Skeletal muscle satellite cell (primary cell): ENCODE data around the gene FABP2. TPM values are rescaled to one million over a fixed set of nuclear protein-coding genes. Genes with fewer than 3 reads are reported as not detected.
"Not testable (repeated sequence)": the region's sequence is repeated elsewhere in the genome, so short reads cannot be mapped to it uniquely, and the experiment has no call there.

Source experiments
- H3K27me3 ChIP-seq: 2 replicates; pipeline ENCODE4 v1.7.0; 2013; ENCODE audit warnings: low read length; ENCODE audit not compliant: control insufficient read depth, insufficient read depth
- H3K36me3 ChIP-seq: 2 replicates; pipeline ENCODE4 v1.7.0; 2013; ENCODE audit warnings: mild to moderate bottlenecking, control low read depth, low read length; ENCODE audit not compliant: insufficient read depth
- H3K4me1 ChIP-seq: 2 replicates; pipeline ENCODE4 v1.7.0; 2013; ENCODE audit warnings: low read length; ENCODE audit not compliant: control insufficient read depth, insufficient read depth
- H3K4me2 ChIP-seq: 2 replicates; pipeline ENCODE4 v1.7.0; 2013; ENCODE audit warnings: mild to moderate bottlenecking, low read length
- H3K4me3 ChIP-seq: 2 replicates; pipeline ENCODE4 v1.7.0; 2013; ENCODE audit warnings: low read length
- H3K9ac ChIP-seq: 2 replicates; pipeline ENCODE4 v1.7.0; 2013; ENCODE audit warnings: mild to moderate bottlenecking, low read depth, low read length, moderate library complexity
- H3K9me3 ChIP-seq: replicated peaks from 2 replicates; pipeline ENCODE4 v1.7.0; 2013; ENCODE audit warnings: mild to moderate bottlenecking, control low read depth, low read length
- total RNA-seq: library from RNA; depleted of rRNA; stranded (reverse); fragments of >200 nt; gene quantifications from 2 replicates; pipeline ENCODE4 v1.2.3, GENCODE V29; 2012; rRNA removed

Gene FABP2
- total RNA-seq: not detected in 2 replicates

DNA sequence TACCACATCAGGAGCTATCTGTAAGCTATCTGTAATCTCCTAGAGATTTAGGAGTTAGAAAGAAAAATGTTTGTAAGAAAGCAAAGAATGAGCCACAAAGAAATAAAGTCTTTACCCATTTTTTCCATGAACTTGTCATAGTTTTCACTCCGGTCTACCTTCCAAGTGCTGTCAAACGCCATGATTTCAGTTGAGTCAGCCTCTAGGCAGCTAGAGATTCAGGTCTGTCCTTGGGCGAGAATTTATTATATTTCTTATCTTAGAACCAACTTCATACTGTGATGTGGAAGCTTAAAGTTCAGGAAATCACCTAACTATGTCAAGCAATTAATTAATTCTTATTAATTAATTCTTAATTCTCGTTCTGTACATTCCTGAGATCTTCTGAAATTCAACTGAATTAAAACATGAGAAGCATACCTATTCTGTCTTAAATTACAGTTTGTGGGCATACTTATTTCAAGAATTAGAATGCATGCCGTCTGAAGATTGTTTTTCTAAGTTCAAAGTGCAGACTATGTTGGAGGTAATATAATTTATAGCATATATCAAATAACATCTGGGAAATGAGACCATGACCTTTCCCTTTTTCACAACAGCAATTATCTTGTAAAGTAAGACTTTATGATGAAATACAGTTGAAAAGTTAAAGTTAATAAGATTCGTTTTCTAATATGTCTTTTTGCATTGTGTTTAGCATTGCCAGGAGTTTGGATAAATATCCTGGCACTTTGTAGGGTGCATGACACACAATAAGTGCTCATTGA lies at the start of gene FABP2:
TSS of gene FABP2 (minus strand) at position 218 of the 767 bp plus-strand sequence. CDS start at position 182, 36 bp downstream.
- no peaks in the 10 kb centered on the region for H3K27me3 ChIP-seq
- H3K4me1 ChIP-seq: no peaks in the 10 kb centered on the region
- H3K36me3 ChIP-seq: no peaks in the 10 kb centered on the region
- no peak within 1 kb of the TSS for H3K4me3 ChIP-seq
- H3K9ac ChIP-seq: no peak within 1 kb of the TSS
- H3K9me3 ChIP-seq: no peaks in the 10 kb centered on the region
- H3K4me2 ChIP-seq: no peak within 1 kb of the TSS

DNA sequence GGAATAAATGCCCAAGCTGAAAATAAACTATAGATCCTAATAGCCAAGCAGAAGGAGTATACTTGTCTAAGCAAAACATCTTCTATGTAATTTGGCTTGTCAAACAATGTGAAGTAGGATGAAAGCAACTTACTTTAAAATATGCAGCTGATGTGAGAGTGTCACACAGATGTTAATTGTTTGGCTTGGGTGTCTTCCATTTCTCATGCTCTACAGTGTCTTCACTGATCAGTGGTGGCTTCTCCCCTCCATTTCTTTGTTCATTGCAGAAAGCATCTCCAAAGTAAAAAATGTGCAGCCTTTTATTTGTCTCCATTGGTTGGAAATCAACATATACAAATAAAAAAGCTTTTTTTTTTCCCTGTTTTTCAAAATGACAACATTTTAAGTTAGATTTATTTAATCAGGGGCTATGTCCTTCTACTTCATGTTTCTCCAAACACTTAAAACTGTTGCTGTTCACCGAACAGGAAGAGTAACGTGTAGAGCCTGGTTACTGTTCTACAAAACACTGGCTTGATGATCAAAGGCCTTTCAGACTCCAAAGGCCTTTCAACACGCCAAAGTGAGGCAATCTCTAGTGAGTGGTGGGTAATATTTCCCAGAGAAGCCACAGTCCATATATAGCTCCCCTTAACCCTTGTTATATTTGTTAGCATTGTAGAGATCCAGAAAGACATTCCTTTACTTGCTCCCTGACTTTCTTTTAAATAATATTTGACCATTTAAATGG lies 49.2 kb upstream of the FABP2 start:
- H3K27me3 ChIP-seq, H3K9me3 ChIP-seq, H3K4me3 ChIP-seq, H3K4me2 ChIP-seq, H3K36me3 ChIP-seq, H3K4me1 ChIP-seq, H3K9ac ChIP-seq: not testable (repeated sequence)

GRCh38 chr4:119370392-119370791 lies 48.5 kb upstream of the FABP2 start:
- H3K4me3 ChIP-seq, H3K9me3 ChIP-seq, H3K4me1 ChIP-seq, H3K36me3 ChIP-seq, H3K27me3 ChIP-seq, H3K4me2 ChIP-seq, H3K9ac ChIP-seq: not testable (repeated sequence)

- not testable (repeated sequence) for H3K36me3 ChIP-seq, H3K4me2 ChIP-seq, H3K9me3 ChIP-seq, H3K27me3 ChIP-seq, H3K4me1 ChIP-seq, H3K4me3 ChIP-seq, H3K9ac ChIP-seq
These were observed 44.9 kb upstream of the FABP2 start for GRCh38 chr4:119366802-119367201.

- not testable (repeated sequence) for H3K4me1 ChIP-seq, H3K4me3 ChIP-seq, H3K27me3 ChIP-seq, H3K9me3 ChIP-seq, H3K9ac ChIP-seq, H3K36me3 ChIP-seq, H3K4me2 ChIP-seq
These were observed 42.3 kb upstream of the FABP2 start for GRCh38 chr4:119364203-119364602.

DNA sequence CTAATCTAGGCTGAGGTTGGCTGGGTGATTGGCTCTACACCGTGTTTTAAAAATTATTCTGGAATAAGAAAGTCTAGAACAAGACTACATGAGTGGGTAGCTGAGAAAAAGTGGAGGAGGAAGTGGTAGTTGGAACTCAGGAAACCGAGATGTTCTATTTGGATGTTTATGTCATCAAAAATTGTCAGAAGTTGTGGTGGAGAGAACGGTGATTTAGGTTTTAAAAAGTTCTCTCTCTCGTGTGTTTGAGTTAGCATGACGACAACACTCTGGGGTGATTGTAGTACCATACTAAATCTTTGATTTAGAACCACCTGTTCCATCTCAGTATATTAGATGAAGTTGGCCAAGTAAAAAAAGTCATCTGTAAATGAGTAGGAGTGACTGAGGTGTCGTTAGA lies 41.4 kb upstream of the FABP2 start:
- H3K4me2 ChIP-seq, H3K27me3 ChIP-seq, H3K9ac ChIP-seq, H3K9me3 ChIP-seq, H3K36me3 ChIP-seq, H3K4me3 ChIP-seq, H3K4me1 ChIP-seq: not testable (repeated sequence)

DNA sequence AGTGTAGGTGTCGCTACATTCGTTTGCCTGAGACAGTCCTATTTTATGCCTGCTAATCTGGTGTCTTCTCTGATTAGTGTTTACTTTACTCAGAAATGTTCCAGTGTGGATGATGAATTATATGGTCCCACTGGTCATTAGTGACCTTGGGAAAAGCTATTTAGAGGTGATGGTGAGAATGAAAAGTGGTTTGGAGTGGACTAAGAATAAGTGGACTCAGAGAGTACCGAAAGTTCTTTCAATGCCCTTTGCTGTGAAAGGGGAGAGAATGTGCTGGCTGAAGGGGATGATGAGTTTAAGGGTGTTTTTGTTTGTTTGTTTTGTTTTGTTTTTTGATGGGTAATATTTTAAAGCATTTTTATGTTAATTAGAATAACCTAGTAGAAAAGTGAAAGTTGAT lies 40.5 kb upstream of the FABP2 start:
- H3K4me1 ChIP-seq, H3K4me3 ChIP-seq, H3K4me2 ChIP-seq, H3K9me3 ChIP-seq, H3K27me3 ChIP-seq, H3K9ac ChIP-seq, H3K36me3 ChIP-seq: not testable (repeated sequence)

- not testable (repeated sequence) for H3K27me3 ChIP-seq, H3K36me3 ChIP-seq, H3K9ac ChIP-seq, H3K4me3 ChIP-seq, H3K9me3 ChIP-seq, H3K4me2 ChIP-seq
- peaks cover 13% of the 10 kb centered on the region for H3K4me1 ChIP-seq
These were observed 37.9 kb upstream of the FABP2 start for GRCh38 chr4:119359873-119360272.

- not testable (repeated sequence) for H3K27me3 ChIP-seq, H3K4me2 ChIP-seq, H3K36me3 ChIP-seq, H3K9me3 ChIP-seq, H3K9ac ChIP-seq, H3K4me3 ChIP-seq
- H3K4me1 ChIP-seq: peaks cover 13% of the 10 kb centered on the region
These were observed 34.9 kb upstream of the FABP2 start for GRCh38 chr4:119356796-119357195.

DNA sequence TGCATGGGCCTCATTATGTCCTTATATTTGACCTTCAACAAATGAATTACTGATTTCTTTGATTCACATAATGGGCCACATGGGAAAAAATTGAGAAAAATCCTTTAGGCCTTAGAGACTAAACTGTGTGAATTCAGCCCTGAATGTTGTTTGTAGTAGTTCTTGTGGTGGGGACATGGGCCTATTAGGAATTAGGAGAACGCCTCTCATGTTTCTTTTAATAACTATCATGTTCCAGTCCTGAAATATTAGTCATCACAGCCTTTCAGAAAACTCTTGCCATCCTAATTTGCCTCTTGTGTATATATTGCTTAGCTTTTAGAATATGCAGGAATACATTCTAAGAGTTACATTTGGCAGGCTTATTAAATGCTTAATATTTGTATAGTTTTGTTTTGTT lies 34.1 kb upstream of the FABP2 start:
- not testable (repeated sequence) for H3K4me3 ChIP-seq, H3K27me3 ChIP-seq, H3K9me3 ChIP-seq, H3K9ac ChIP-seq, H3K36me3 ChIP-seq
- peak overlapping the region; percentile 33 for H3K4me2 ChIP-seq
- peaks cover 13% of the 10 kb centered on the region for H3K4me1 ChIP-seq

- not testable (repeated sequence) for H3K9me3 ChIP-seq, H3K36me3 ChIP-seq, H3K4me3 ChIP-seq, H3K9ac ChIP-seq, H3K4me2 ChIP-seq, H3K27me3 ChIP-seq
- H3K4me1 ChIP-seq: peaks cover 13% of the 10 kb centered on the region
These were observed 31.4 kb upstream of the FABP2 start for GRCh38 chr4:119353364-119353763.

DNA sequence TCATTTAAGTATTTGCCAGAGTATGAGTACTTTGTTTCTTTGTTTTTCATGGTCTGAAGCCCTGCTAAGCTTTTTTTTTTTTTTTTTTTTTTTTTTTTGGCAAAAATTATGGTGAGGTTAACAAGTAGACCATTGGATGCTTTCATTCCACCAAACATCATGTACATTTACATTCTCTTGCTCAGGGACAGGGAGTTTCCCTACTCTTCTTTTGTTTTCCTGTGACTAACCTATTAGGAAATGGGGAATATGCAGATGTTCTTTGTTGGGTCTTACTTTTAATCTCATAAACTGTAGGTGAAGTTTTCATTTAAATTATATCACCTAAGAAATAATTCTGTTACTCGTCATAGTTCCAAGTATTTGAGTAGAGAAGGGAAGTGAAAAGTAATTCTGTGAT lies 26.2 kb upstream of the FABP2 start:
- not testable (repeated sequence) for H3K4me1 ChIP-seq, H3K36me3 ChIP-seq, H3K27me3 ChIP-seq, H3K9ac ChIP-seq, H3K9me3 ChIP-seq, H3K4me3 ChIP-seq, H3K4me2 ChIP-seq
